ENCODE results near the gene WDR93.
"Not testable (repeated sequence)": the region's sequence is repeated elsewhere in the genome, so short reads cannot be mapped to it uniquely, and the experiment has no call there.

Gene WDR93

DNA sequence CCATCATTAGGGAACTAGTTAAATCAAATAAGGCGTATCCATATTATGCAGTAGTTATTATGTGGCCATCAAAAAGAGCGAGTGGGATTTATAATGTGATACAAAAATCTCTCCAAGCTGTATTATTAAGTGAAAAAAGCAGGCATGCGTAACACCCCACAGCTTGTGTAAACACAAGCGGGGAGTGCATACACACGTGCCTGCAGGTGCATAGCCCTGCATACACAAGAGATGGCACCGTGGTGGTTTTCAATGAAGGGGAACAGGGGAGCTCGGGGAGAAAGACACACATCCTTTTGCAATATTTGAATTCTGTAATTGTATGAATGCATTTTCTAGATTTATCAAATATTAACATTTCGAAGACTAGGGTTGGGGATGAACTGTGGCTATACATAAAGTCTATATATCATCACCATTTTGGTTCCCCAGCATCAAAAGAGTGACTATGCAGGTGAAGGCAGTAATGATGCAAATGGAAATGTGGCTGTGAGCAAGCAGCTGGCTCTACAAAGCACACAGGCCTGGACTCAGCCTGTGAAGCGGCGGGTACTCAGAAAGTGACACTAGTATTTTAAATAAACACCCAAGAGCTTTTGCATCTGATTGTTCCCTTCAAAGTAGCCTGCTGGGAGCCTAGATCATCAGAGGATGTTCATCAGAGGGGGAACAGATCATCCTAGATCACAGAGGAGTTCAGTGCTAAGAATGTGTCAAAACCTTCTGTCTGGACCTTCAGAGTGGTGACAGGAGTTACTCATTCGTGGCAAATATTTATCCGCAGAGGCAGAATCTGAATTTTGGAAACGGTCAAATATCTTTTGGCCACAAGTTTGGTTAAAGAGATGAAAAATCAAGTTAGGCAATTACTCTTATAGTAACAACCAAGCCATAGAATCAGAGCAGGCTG, 25.9 kb upstream of the WDR93 start:
- no peak for DNase-seq

- no peak for DNase-seq
These were observed 25.0 kb upstream of the WDR93 start for GRCh38 chr15:89665449-89666181.

DNA sequence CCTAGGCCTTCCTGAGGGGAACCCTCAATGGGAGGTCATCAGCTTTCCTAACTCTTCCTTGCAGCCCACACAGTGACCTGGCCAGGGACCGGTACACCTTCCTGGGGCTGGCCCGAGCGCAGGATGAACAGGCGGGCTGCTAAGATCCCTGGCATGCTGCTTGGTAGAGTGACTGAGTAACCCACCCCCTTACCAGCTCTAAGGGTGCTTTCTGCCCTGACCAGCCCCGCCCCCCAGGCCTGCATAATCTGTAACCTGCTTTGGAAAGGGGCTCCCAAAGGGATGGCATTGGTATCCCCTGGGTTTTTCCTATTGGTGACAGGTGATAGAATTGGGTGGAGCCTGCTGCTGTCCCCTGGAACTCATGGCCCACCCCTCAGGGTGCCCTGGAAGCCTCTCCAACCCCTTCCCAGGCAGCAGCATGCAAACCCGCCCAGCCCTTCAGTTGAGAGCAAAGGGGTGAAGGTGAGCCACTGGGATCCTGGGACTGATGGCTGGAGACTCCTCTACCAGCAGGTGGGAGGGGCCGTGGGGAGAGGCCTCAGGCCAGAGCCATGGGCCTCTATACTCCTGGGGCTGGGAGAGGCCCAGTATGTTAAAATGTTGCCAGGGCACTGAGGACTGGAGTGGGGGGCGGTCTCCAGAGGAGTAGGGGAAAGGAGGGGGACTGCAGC, 24.3 kb upstream of the WDR93 start:
- no peak for DNase-seq

GRCh38 chr15:89666858-89667705, 23.5 kb upstream of the WDR93 start:
- DNase-seq: no peak

- DNase-seq: no peak
These were observed 23.0 kb upstream of the WDR93 start for GRCh38 chr15:89667706-89667960.

- DNase-seq: no peak
These were observed 22.4 kb upstream of the WDR93 start for GRCh38 chr15:89668171-89668570.

GRCh38 chr15:89669309-89669865, 21.2 kb upstream of the WDR93 start:
- no peak for DNase-seq

DNA sequence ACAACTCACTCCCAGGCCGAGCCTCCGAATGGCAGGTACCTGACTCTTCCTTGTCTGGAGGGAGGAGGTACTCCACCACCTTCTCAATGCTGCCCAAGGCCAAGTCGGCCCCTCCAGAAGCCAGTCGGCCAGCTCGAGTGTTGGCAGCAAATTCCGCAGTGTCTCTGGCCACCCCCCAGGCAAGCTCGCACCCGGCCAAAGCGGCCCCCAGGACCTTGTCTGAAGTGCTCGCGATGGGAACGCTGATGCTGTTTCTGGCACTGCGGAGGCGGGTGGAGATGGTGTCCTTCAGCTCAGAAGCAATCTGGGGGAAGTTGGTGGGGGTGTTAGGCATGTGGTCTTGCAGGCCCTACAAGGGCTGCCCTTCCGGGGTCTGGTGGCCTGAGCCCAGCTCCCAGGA, 20.7 kb upstream of the WDR93 start:
- DNase-seq: no peak

GRCh38 chr15:89670971-89671560, 19.5 kb upstream of the WDR93 start:
- no peak for DNase-seq

DNA sequence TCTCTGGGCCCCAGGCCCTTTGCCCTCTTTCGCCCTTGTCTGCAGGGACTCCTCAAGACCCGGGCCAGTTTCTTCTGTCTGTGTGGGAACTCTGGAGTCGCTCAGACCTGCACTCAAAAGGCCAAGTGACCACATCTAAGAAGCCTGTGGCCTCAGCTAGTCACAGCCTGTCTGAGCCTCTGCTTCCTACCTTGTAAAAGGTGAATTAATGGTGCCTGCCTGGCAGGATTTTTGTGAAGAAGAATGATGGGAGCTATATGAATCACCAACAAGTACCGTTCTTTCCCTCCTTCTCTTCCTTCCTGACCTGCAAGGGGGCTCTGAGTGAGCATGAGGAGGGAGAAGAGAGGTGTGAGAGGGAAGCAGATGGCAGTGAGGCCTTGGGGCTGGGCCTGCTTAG, 18.9 kb upstream of the WDR93 start:
- DNase-seq: no peak

DNA sequence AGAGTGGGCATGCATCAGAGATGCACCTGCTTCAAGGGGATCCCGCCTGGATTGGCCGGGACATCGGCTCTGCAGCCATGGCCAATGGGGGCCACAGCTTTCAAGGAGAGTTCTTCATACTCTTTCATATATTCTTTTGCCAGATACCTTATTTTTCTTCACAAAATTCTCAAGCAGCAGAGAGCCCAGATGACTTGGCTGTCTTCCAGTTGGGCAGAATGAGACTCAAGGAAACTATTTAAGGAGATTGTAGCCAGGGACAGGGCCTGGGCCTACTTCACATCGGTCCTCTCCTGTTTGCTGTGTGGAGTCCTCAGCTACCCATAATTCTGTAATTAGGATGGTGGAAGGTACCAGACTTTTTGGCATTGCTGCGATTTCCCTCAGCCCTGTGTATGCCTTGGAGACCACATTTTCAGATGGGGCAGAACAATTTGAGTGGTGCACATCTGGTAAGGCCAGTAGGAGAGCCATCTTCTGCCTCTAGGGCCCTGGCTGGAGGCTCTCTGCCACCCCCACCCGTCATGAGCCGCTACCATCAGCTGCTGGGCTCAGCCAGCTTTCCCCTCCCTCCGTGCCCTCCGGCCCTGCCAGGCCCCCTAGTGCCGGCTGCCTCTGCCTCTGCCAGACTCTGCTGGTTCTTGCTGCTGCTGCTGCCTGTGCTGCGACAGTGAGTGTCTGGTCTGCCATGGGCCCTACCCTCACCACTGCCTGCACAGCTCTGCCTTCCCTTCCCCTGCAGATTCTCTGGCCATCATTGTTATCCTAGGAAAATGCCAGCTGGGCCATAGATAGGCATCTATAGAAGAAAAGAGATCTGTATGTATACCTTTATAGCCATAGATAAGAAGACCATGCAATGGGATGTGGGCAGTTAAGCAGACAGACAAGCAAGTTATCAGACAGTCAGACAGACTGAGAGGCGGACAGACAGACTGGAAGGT, 18.1 kb upstream of the WDR93 start:
- DNase-seq: no peak

DNA sequence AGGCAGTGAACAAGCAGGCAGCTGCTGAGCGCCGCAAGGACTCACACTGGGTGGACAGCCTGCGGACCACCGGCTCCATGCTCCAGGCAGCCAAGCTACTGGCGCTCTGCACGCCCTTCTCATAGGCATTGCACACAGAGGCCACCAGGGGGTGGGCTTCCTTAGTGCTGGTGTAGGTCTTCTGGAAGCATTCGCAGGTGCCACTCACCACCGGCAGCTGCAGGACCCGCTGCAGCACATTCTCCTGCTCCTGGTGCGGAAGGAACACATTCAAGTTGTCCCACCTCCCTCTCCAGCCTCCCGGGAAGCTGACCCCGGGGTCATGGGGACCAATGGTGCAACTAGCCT, 17.5 kb upstream of the WDR93 start:
- DNase-seq: no peak

DNA sequence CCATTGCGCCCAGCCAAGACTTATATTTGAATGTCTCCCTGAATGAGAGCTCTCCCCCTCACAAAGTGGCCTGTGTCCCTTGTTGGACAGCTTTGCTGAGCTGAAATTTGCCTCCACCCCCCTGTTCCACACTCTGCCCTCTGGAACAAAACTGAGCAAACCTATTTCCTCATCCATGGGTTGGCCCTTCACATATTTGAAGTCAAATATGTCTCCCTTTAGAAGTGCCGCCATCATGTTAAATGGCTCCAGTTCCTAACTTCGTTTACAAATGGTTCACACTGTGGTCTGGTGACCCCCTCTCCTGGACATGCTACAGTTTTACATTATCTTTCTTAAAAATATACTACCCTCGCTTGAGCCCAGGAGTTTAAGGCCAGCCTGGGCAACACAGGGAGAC, 16.1 kb upstream of the WDR93 start:
- DNase-seq: no peak

- DNase-seq: no peak
These were observed 15.0 kb upstream of the WDR93 start for GRCh38 chr15:89675606-89676005.

DNA sequence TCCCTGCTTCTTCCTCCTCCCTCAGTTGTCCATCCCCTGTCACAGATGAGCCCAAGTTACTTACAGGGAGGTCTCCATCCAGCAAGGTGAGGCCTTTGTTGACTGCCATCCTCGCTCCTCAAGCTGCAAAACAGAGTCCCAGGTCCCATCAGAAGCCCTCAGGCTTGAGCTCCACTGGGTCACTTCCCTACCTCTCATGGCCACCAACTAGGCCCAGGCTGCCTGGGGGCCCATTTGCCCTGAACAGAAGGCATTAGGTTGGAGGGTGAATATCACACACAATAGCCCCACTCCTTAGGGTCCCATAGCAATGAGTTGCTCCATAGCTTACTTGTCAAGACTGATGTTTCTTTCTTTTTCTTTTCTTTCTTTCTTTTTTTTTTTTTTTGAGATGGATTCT, 13.2 kb upstream of the WDR93 start:
- DNase-seq: no peak

GRCh38 chr15:89679212-89679611, 11.4 kb upstream of the WDR93 start, which contains the start of gene PLIN1:
Gene PLIN1, minus strand, starts transcription at chr15:89679367. Its CDS starts 1,878 bp downstream, at chr15:89677489.
- DNase-seq: no peak

- DNase-seq: no peak
These were observed 10.2 kb upstream of the WDR93 start for GRCh38 chr15:89680282-89680873.

DNA sequence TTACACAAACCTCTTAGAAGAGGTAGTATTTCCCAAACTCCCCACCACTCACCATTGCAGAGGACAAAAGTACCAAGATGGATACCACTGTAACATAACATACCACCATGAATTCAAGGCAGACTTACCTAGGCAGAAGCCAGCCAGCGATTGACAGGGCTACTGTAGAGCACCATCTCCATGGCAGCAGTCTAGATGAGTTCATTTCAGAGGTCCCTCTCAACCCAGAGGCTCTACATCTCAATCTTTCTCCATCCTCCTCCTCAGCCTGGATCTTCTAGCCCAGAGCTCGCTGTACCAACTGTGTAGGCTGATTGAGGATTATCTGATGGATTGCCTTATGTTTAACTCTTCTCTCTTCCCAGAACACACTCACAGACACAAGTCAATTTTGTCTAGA, 9.5 kb upstream of the WDR93 start:
- no peak for DNase-seq

DNA sequence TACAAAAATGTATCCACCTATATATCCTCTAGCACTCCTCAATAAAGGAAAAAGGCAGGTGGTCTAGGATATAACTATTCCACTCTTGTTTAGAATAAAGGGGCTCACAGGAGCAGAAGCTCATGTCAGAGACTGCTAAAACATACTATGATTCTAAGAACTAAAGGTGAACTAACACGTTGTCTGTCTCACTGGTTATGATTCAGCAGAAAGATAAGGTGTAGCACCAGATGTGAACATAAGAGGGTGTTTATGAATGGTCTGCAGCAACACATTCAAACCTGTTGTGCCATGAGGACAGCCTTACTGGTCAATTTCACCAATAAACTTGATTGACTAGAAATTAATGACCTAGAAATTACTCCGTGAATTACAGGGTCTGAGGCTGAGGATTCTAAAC, 4.6 kb upstream of the WDR93 start:
- DNase-seq: no peak

DNA sequence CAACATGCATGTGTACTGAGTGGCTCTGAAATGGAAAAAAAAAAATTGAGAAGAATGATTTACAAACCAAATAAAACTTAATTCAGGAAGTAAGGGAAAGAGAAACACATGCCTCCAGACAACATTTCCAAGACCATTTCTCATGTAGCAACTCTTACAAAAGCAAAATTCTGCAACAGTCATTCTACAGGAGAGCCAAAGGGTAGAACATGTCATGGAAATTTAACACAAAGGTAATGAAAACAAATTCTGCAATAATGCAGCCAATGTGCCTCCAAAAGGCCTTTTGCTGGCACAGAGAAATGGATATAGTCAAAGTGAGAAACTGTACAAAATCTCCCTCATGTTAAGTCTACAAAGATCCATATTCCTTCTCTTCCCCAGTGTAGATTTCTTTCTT, 4.1 kb upstream of the WDR93 start:
- no peak for DNase-seq

DNA sequence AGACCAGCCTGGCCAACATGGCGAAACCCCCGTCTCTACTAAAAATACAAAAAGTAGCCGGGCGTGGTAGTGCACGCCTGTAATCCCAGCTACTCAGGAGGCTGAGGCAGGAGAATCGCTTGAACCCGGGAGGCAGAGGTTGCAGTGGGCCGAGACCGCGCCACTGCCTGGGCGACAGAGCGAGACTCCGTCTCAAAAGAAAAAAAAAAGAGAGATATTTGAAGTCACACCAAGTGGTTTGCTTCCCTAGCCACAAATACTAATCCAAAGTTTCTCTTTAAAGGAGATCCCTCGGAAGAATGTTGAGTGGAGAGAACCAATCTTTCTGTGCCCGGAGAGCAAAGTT, 708 bp upstream of the WDR93 start:
- DNase-seq: not testable (repeated sequence)

Measured in NCI-H1417 treated with DMSO at 0.1 percent for 48 hours (cell line).